Measurements from ENCODE around the gene TFAP2D. TPM values are rescaled to one million over a fixed set of nuclear protein-coding genes. Genes with fewer than 3 reads are reported as not detected.

TFAP2D gene
- total RNA-seq: not detected

DNA sequence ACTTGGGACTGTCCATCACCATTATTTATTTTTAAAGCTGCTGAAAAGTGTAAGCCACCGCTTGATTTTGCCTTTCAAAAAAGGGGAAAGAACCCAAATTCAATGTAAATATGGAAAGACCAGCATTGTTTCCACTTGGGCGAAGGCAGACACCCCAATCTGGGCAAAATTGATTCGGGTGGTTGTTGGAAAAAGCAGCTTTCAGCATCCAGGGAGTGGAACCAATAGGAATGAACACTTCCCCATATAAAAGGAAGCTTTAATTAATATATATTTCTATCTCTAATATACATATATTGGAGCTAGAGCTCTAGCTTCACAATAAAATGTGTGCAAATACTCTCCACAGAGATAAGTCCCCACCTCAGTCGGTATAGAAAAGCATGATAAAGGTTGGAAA lies at the start of gene TFAP2D:
Gene TFAP2D, plus strand, starts transcription at position 301 of the 400 bp plus-strand sequence. CDS start 530 bp downstream, outside the sequence.
- Mint-ChIP-seq H3K9me3 (peaks cover 2% of the 10 kb centered on the region), H3K4me3 (no peak within 1 kb of the TSS), H3K27ac (no peak within 1 kb of the TSS), H3K4me1 (ENCODE audit: low read depth) (no peaks in the 10 kb centered on the region), H3K36me3 (ENCODE audit: low read depth) (peaks cover 3% of the 10 kb centered on the region), H3K27me3 (peaks cover 49% of the 10 kb centered on the region)
- ChIA-PET CTCF (interaction anchor here (0.7 kb wide), 1 partner anchor 274 kb away, joined by 3 read pairs; no protein-coding TSS in a partner anchor), POLR2A (interaction anchor here (0.7 kb wide), 1 partner anchor 118 kb away, joined by 4 read pairs; no protein-coding TSS in a partner anchor)
- TF ChIP-seq CTCF (IDR thresholded peaks at IDR 0.05): no peak
- DNase-seq (no peak), ATAC-seq (no peak)
- intact Hi-C loops (cut with micrococcal nuclease): loop anchor here (10.0 kb wide), 1 partner anchor 132 kb away; no protein-coding TSS in a partner anchor

DNA sequence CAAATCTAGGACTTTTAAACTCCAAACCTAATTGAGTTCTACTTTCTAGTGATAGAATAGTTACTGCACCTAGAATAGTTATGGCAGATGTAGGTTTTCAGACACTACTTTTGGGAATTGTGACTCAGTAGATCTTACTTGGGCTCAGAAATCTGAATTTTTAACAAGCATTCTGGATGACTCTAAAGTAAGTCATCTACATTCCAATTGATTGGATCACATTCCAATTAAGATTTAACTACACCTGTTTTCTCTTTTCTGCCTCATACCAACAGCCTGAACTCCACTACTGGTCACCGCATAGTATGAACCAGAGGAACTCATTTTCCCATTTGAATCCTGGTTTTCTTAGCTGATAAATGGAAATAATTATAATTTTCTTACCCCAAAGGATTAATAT lies 49.5 kb upstream of the TFAP2D start:
- ATAC-seq: no peak
- H3K36me3 Mint-ChIP-seq (ENCODE audit: low read depth): no peaks in the 10 kb centered on the region
- ChIA-PET POLR2A (no interaction called here), CTCF (no interaction called here)
- no peak for TF ChIP-seq CTCF (IDR thresholded peaks at IDR 0.05)
- no peaks in the 10 kb centered on the region for H3K4me1 Mint-ChIP-seq (ENCODE audit: low read depth)
- H3K4me3 Mint-ChIP-seq: no peak overlapping the region
- no peak overlapping the region for H3K27ac Mint-ChIP-seq
- H3K9me3 Mint-ChIP-seq: peaks cover 2% of the 10 kb centered on the region
- no peak for DNase-seq
- intact Hi-C loops (cut with micrococcal nuclease): no loop called here
- H3K27me3 Mint-ChIP-seq: no peaks in the 10 kb centered on the region

- DNase-seq (no peak), ATAC-seq (no peak)
- intact Hi-C loops (cut with micrococcal nuclease): no loop called here
- Mint-ChIP-seq H3K36me3 (ENCODE audit: low read depth) (no peaks in the 10 kb centered on the region), H3K4me3 (no peak overlapping the region), H3K27ac (no peak overlapping the region), H3K27me3 (no peaks in the 10 kb centered on the region), H3K9me3 (peaks cover 2% of the 10 kb centered on the region), H3K4me1 (ENCODE audit: low read depth) (no peaks in the 10 kb centered on the region)
- TF ChIP-seq CTCF (IDR thresholded peaks at IDR 0.05): no peak
- POLR2A ChIA-PET: no interaction called here
- CTCF ChIA-PET: no interaction called here
Observed at GRCh38 chr6:50666089-50666488, 47.2 kb upstream of the TFAP2D start.

DNA sequence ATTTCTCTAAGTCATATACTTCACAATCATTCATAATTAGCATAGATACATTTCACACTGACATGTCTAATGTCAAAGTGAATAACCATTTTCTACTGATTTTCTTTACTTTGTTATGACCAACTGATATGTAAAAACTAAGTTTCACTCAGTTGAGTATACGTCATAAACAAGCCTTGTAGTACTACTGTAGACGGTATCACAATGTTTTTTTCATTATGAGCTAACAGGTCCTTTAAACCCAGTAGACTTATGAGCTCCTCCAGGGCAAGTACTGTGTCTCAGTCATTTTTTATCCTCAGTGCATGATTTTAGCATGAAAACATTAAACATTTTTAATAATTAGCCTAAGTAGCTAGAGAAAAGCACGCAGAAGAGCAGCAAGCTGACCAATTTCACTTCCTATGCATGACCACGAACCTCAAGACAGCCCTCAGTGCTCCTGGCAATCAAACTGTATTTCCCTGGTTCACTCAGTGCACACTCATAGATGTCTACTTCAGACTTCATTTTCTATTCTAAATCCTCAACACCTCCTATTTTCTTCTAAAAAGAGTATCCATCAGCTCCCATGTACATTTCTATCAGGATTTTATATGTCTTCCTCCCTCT lies 32.0 kb upstream of the TFAP2D start:
- Mint-ChIP-seq H3K36me3 (ENCODE audit: low read depth) (no peaks in the 10 kb centered on the region), H3K27ac (no peak overlapping the region), H3K4me1 (ENCODE audit: low read depth) (no peaks in the 10 kb centered on the region), H3K4me3 (no peak overlapping the region), H3K27me3 (no peaks in the 10 kb centered on the region), H3K9me3 (peaks cover 3% of the 10 kb centered on the region)
- no peak for TF ChIP-seq CTCF (IDR thresholded peaks at IDR 0.05)
- ChIA-PET CTCF (no interaction called here), POLR2A (no interaction called here)
- DNase-seq (no peak), ATAC-seq (no peak)
- intact Hi-C loops (cut with micrococcal nuclease): no loop called here

DNA sequence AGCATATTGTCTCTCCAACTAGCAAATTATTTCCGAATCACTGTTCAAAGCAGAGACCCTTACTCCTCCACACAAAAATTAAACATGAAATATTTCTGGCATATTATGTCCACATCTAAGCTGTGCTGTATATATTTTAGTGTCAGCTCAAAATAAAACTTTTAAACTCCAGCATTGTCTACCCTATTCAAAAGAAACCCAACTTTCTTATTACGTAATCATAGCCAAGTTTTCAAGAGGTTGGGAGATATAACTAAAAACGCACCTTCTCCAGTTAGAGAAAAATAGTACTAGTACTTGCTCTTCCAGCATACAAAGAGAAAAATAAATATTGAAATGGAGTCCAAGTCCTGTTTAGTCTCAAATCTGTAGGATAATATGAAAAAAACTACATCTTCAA lies 24.1 kb upstream of the TFAP2D start:
- no peak overlapping the region for H3K4me3 Mint-ChIP-seq
- intact Hi-C loops (cut with micrococcal nuclease): no loop called here
- ATAC-seq: no peak
- no peaks in the 10 kb centered on the region for H3K4me1 Mint-ChIP-seq (ENCODE audit: low read depth)
- DNase-seq: no peak
- CTCF ChIA-PET: no interaction called here
- no peaks in the 10 kb centered on the region for H3K27me3 Mint-ChIP-seq
- H3K9me3 Mint-ChIP-seq: peaks cover 4% of the 10 kb centered on the region
- H3K27ac Mint-ChIP-seq: no peak overlapping the region
- POLR2A ChIA-PET: no interaction called here
- H3K36me3 Mint-ChIP-seq (ENCODE audit: low read depth): no peaks in the 10 kb centered on the region
- TF ChIP-seq CTCF (IDR thresholded peaks at IDR 0.05): no peak

All from activated CD8-positive, alpha-beta T cell treated with anti-CD3 and anti-CD28 coated beads for 36 hours (primary cell).